Activated CD4-positive, alpha-beta T cell treated with anti-CD3 and anti-CD28 coated beads for 4 hours (primary cell): ENCODE data around the gene LTBR.
"Not testable (repeated sequence)": the region's sequence is repeated elsewhere in the genome, so short reads cannot be mapped to it uniquely, and the experiment has no call there.

Experiments
- DNase-seq, 2 donors: peaks; one replicate each; pipeline ENCODE4 v3.0.0-alpha.2; 2020

LTBR gene

GRCh38 chr12:6426882-6427671, 43.1 kb downstream of the LTBR start:
- DNase-seq = peak; percentile 92 to 94

- not testable (repeated sequence) for DNase-seq
These were observed 43.8 kb downstream of the LTBR start for GRCh38 chr12:6427796-6428195.

- DNase-seq = no peak
These were observed 44.4 kb downstream of the LTBR start for GRCh38 chr12:6428326-6428725.

GRCh38 chr12:6430124-6430989, 46.4 kb downstream of the LTBR start:
- peak; percentile 62 to 66 for DNase-seq

- DNase-seq = no peak
These were observed 49.0 kb downstream of the LTBR start for GRCh38 chr12:6432991-6433390.

GRCh38 chr12:6434205-6435140, 50.5 kb downstream of the LTBR start:
- DNase-seq = peak in 1 of 2 donors; percentile 31

GRCh38 chr12:6435961-6436715, 52.2 kb downstream of the LTBR start:
- DNase-seq = no peak

GRCh38 chr12:6437586-6437985, 53.6 kb downstream of the LTBR start:
- DNase-seq = no peak

GRCh38 chr12:6438345-6438744, 54.4 kb downstream of the LTBR start:
- no peak for DNase-seq

- no peak for DNase-seq
These were observed 56.4 kb downstream of the LTBR start for GRCh38 chr12:6440391-6440790.
